Neutrophil (primary cell): ENCODE data around the gene CDH18.

Experiments used
- H3K27ac ChIP-seq: fragments of 200-600 bp; sonication (generic); 2 replicates; pipeline ENCODE4 v1.5.1; 2016; ENCODE audit warnings: mild to moderate bottlenecking, moderate library complexity
- H3K27me3 ChIP-seq: fragments of 200-600 bp; sonication (generic); 2 replicates; pipeline ENCODE4 v1.6.0; 2016; ENCODE audit warnings: mild to moderate bottlenecking
- H3K36me3 ChIP-seq: fragments of 200-600 bp; sonication (generic); 2 replicates; pipeline ENCODE4 v1.5.1; 2017
- H3K4me1 ChIP-seq, 2 experiments: fragments of 200-600 bp in 1 of 2; sonication (generic) in 1 of 2; 1 replicate in 1 of 2; 2 replicates in 1 of 2; pipeline versions ENCODE4 v1.5.1 to v1.6.1; 2013 to 2016; ENCODE audit warnings: low read depth in 1 of 2, low read length in 1 of 2, mild to moderate bottlenecking in 1 of 2, moderate library complexity in 1 of 2; ENCODE audit not compliant: control insufficient read depth in 1 of 2, insufficient read depth in 1 of 2
- H3K4me3 ChIP-seq, 2 experiments: fragments of 200-600 bp in 1 of 2; sonication (generic) in 1 of 2; 1 replicate in 1 of 2; 2 replicates in 1 of 2; pipeline ENCODE4 v1.5.1; 2013 to 2016; ENCODE audit warnings: low read depth in 1 of 2, low read length in 1 of 2, mild to moderate bottlenecking in 1 of 2, moderate library complexity in 1 of 2
- H3K9me3 ChIP-seq: fragments of 200-600 bp; sonication (generic); 2 replicates; pipeline ENCODE4 v1.5.1; 2016
- CTCF ChIP-seq: fragments of 200-600 bp; sonication (generic); IDR thresholded peaks from 2 replicates; pipeline ENCODE4 v1.5.1; 2016; ENCODE audit warnings: antibody characterized with exemption

CDH18 gene

GRCh38 chr5:19655627-19656026 is 332.4 kb downstream of the CDH18 start:
- H3K27ac ChIP-seq: no peak overlapping the region
- H3K36me3 ChIP-seq: no peaks in the 10 kb centered on the region
- no peaks in the 10 kb centered on the region for H3K9me3 ChIP-seq
- no peaks in the 10 kb centered on the region for H3K27me3 ChIP-seq
- TF ChIP-seq CTCF: no peak
- no peak overlapping the region for H3K4me3 ChIP-seq
- H3K4me1 ChIP-seq: no peaks in the 10 kb centered on the region

- TF ChIP-seq CTCF: no peak
- H3K9me3 ChIP-seq: no peaks in the 10 kb centered on the region
- no peak overlapping the region for H3K27ac ChIP-seq
- H3K36me3 ChIP-seq: no peaks in the 10 kb centered on the region
- no peaks in the 10 kb centered on the region for H3K4me1 ChIP-seq
- no peaks in the 10 kb centered on the region for H3K27me3 ChIP-seq
- H3K4me3 ChIP-seq: no peak overlapping the region
These were observed 349.5 kb downstream of the CDH18 start for GRCh38 chr5:19638461-19638860.

GRCh38 chr5:19630876-19631275 is 357.1 kb downstream of the CDH18 start:
- Histone ChIP-seq H3K27ac (no peak overlapping the region), H3K9me3 (no peaks in the 10 kb centered on the region), H3K4me1 (no peaks in the 10 kb centered on the region), H3K4me3 (no peak overlapping the region), H3K36me3 (no peaks in the 10 kb centered on the region), H3K27me3 (no peaks in the 10 kb centered on the region)
- TF ChIP-seq CTCF: no peak

GRCh38 chr5:19626211-19626610 is 361.8 kb downstream of the CDH18 start:
- no peak overlapping the region for H3K4me3 ChIP-seq
- no peaks in the 10 kb centered on the region for H3K27me3 ChIP-seq
- TF ChIP-seq CTCF: no peak
- no peaks in the 10 kb centered on the region for H3K4me1 ChIP-seq
- H3K36me3 ChIP-seq: no peaks in the 10 kb centered on the region
- no peak overlapping the region for H3K27ac ChIP-seq
- H3K9me3 ChIP-seq: no peaks in the 10 kb centered on the region

GRCh38 chr5:19625562-19625961 is 362.4 kb downstream of the CDH18 start:
- no peak for TF ChIP-seq CTCF
- Histone ChIP-seq H3K27ac (no peak overlapping the region), H3K4me1 (no peaks in the 10 kb centered on the region), H3K27me3 (no peaks in the 10 kb centered on the region), H3K4me3 (no peak overlapping the region), H3K9me3 (no peaks in the 10 kb centered on the region), H3K36me3 (no peaks in the 10 kb centered on the region)

- no peak for TF ChIP-seq CTCF
- Histone ChIP-seq H3K27ac (no peak overlapping the region), H3K4me3 (no peak overlapping the region), H3K27me3 (no peaks in the 10 kb centered on the region), H3K9me3 (no peaks in the 10 kb centered on the region), H3K4me1 (no peaks in the 10 kb centered on the region), H3K36me3 (no peaks in the 10 kb centered on the region)
These were observed 368.4 kb downstream of the CDH18 start for GRCh38 chr5:19619571-19619970.
